GM10266 (cell line): ENCODE results near the gene ZKSCAN1.
"Not testable (repeated sequence)": the region's sequence is repeated elsewhere in the genome, so short reads cannot be mapped to it uniquely, and the experiment has no call there.

Experiments used
- DNase-seq: peaks from one replicate; pipeline ENCODE4 v3.0.0; 2012; ENCODE audit errors: extremely low spot score
- CTCF ChIP-seq: IDR thresholded peaks from 2 replicates; pipeline ENCODE4 v1.5.1; 2012; ENCODE audit warnings: mild to moderate bottlenecking, low read depth; ENCODE audit not compliant: control insufficient read depth, insufficient read depth; ENCODE audit errors: missing control alignments

ZKSCAN1 gene

GRCh38 chr7:100010901-100011300 lies 4.5 kb upstream of the ZKSCAN1 start:
- no peak for DNase-seq
- no peak for TF ChIP-seq CTCF

GRCh38 chr7:100011516-100011915 lies 3.9 kb upstream of the ZKSCAN1 start:
- no peak for DNase-seq
- no peak for TF ChIP-seq CTCF

GRCh38 chr7:100012385-100013327 lies 2.7 kb upstream of the ZKSCAN1 start:
- DNase-seq, result not testable (repeated sequence)

- no peak for TF ChIP-seq CTCF
- no peak for DNase-seq
These were observed 2.1 kb upstream of the ZKSCAN1 start for GRCh38 chr7:100013328-100013676.

- no peak for DNase-seq
- no peak for TF ChIP-seq CTCF
These were observed 962 bp downstream of the ZKSCAN1 start for GRCh38 chr7:100016215-100016901.

- no peak for DNase-seq
- no peak for TF ChIP-seq CTCF
These were observed 1.9 kb downstream of the ZKSCAN1 start for GRCh38 chr7:100017300-100017699.

- DNase-seq, result no peak
These were observed 2.5 kb downstream of the ZKSCAN1 start for GRCh38 chr7:100017875-100018274.

More at GRCh38 chr7:100017875-100018274, 2.5 kb downstream of the ZKSCAN1 start:
- TF ChIP-seq CTCF, result no peak
